ENCODE results near the gene ZFP90.

- TF ChIP-seq EP300 (IDR thresholded peaks at IDR 0.05), result no peak
- TF ChIP-seq CTCF (IDR thresholded peaks at IDR 0.05), result no peak
- TF ChIP-seq POLR2A (IDR thresholded peaks at IDR 0.05), result no peak
- TF ChIP-seq POLR2AphosphoS5 (IDR thresholded peaks at IDR 0.05), result no peak
Measured at GRCh38 chr16:68526143-68526781, 12.8 kb upstream of the ZFP90 start.
